Measurements from ENCODE around the gene CRCP. TPM values are rescaled to one million over a fixed set of nuclear protein-coding genes. Genes with fewer than 3 reads are reported as not detected.
A peak's percentile ranks its signal among the peaks of the same experiment; 100 is the strongest.

The CRCP gene
- 27.7 and 30.8 TPM in 2 replicates for total RNA-seq (2013; cell fraction: nucleolus; rRNA removed)
- total RNA-seq (2014; rRNA removed) (25.6 and 26.4 TPM in 2 replicates), total RNA-seq (2014; rRNA removed; fragmentation: Illumina TruSeq; extraction: Trizol) (31.6 and 33.8 TPM in 2 replicates), total RNA-seq (2021) (23.6 and 25.0 TPM in 2 replicates), polyA plus RNA-seq (2011; rRNA removed) (30.2 and 31.2 TPM in 2 replicates), polyA plus RNA-seq (2014; fragmentation: Illumina TruSeq; extraction: Trizol) (27.4 and 29.2 TPM in 2 replicates), polyA plus RNA-seq (2014; fragmentation: Nextera tagmentation; extraction: Ambion mirVana) (10 to 100 TPM; 12.4 to 20.1 TPM), polyA plus RNA-seq (2014; rRNA removed) (29.2 and 29.8 TPM in 2 replicates), polyA plus RNA-seq (2016; fragmentation: Nextera tagmentation; extraction: Ambion mirVana) (10 to 100 TPM; 29.0 to 29.6 TPM), polyA minus RNA-seq (2011; rRNA and poly(A)+ RNA removed) (30.9 and 32.2 TPM in 2 replicates), Bru-seq, nascent RNA (percentile 86 among the genes with signal in this experiment), BruChase-seq, experiment 1, labeled RNA remaining after a 6-hour chase (percentile 98 among the genes with signal in this experiment), BruChase-seq, experiment 2, labeled RNA remaining after a 2-hour chase (percentile 98 among the genes with signal in this experiment)
- 13.4 TPM for polyA plus RNA-seq (2011; ENCODE audit: low read depth)
- polyA plus RNA-seq (2011; cell fraction: cytosol; rRNA removed) = 29.3 and 30.5 TPM in 2 replicates
- polyA plus RNA-seq (2011; cell fraction: nucleus; rRNA removed) = 13.6 and 16.4 TPM in 2 replicates
- polyA plus RNA-seq (2012) = 15.9 and 33.1 TPM in 2 replicates
- 9.2 and 13.9 TPM in 2 replicates for polyA minus RNA-seq (2011; cell fraction: cytosol; rRNA and poly(A)+ RNA removed)
- polyA minus RNA-seq (2011; cell fraction: nucleus; rRNA and poly(A)+ RNA removed) = 10.2 and 14.0 TPM in 2 replicates
- long read RNA-seq, experiment 1, transcript CRCP-203 (6 exons, 3,009 nt) = major isoform, 5 of 6 reads
- long read RNA-seq, experiment 1, partial matches to known transcripts = 0 of 6 reads
- long read RNA-seq, experiment 1, other reads (novel, unspliced or antisense) = 1 of 6 reads
- long read RNA-seq, experiment 2, transcript CRCP-203 (6 exons, 3,009 nt) = major isoform, 46 of 60 reads
- long read RNA-seq, experiment 2, partial matches to known transcripts = 1 of 60 reads
- long read RNA-seq, experiment 2, other reads (novel, unspliced or antisense) = 9 of 60 reads

- FAIRE-seq (peak; percentile 85), DNase-seq (ENCODE audit: low read depth, low spot score) (peak; percentile 42), ATAC-seq (peak; percentile 91)
- Histone ChIP-seq H3K79me2 (ENCODE audit: control insufficient read depth, insufficient read depth, low read length) (peaks cover 51% of the 10 kb centered on the region), H3K4me2 (ENCODE audit: control insufficient read depth, insufficient read depth) (peak within 1 kb of the TSS; percentile 56), H3K9me3 (replicated peaks; ENCODE audit: control insufficient read depth, insufficient read depth, low read length) (no peaks in the 10 kb centered on the region), H2AFZ (ENCODE audit: control insufficient read depth, low read depth, low read length) (peak within 1 kb of the TSS; percentile 91), H3K4me1 (ENCODE audit: control insufficient read depth, insufficient read depth, low read length) (peaks cover 13% of the 10 kb centered on the region), H3K9ac (ENCODE audit: control insufficient read depth, insufficient read depth, low read length) (peak within 1 kb of the TSS; percentile 95), H3K4me3 (peak within 1 kb of the TSS; percentile 100), H3K27me3 (replicated peaks in 1 of 2; ENCODE audit: control insufficient read depth in 2 of 2, insufficient read depth in 2 of 2, low read length in 1 of 2) (no peaks in the 10 kb centered on the region), H3K27ac (ENCODE audit: control insufficient read depth, insufficient read depth) (peak within 1 kb of the TSS; percentile 97), H4K20me1 (ENCODE audit: control insufficient read depth, insufficient read depth) (0 out of 2 replicates have a peak, but pooled peaks cover 6% of the 10 kb centered on the region), H3K36me3 (ENCODE audit: control insufficient read depth in 2 of 2, insufficient read depth in 2 of 2, low read length in 1 of 2) (no peaks in the 10 kb centered on the region; a peak in 1 of 4 replicates)
- ChIA-PET SMC1A (ENCODE audit: uncharacterized antibody, unreplicated experiment) (interaction anchor here (0.8 to 1.8 kb wide), 4 partner anchors 10 to 97 kb away, joined by 3 to 5 read pairs (median 4); no protein-coding TSS in a partner anchor), POLR2A (interaction anchor here (0.5 to 1.4 kb wide), 6 partner anchors 8 to 134 kb away, joined by 3 to 7 read pairs (median 4); partner anchors contain the start of genes ASL and TPST1), CTCF (interaction anchor here (1.0 kb wide), 2 partner anchors 34 to 84 kb away, joined by 3 read pairs; no protein-coding TSS in a partner anchor), RAD21 (ENCODE audit: unreplicated experiment) (interaction anchor here (1.0 to 1.4 kb wide), 3 partner anchors 40 to 378 kb away, joined by 3 to 5 read pairs (median 3); partner anchors contain the start of genes ASL and GUSB)
- in situ Hi-C loops (cut with MboI) = no loop called here
- intact Hi-C loops (cut with micrococcal nuclease; ENCODE audit: unreplicated experiment) = no loop called here
- TSS peak; percentile 91 for BruUV-seq (replicated peaks)
- under 1% methylated on average over 64 of the region's 67 CpGs for WGBS (ENCODE audit: insufficient coverage, insufficient replicate concordance, low lambda C conversion rate, missing lambda C conversion rate)
- TF ChIP-seq RELA (IDR thresholded peaks at IDR 0.05; ENCODE audit: borderline replicate concordance, partially characterized antibody) (no peak), NFYB (IDR thresholded peaks at IDR 0.05; ENCODE audit: insufficient read depth, low read depth, low read length) (peak; percentile 53; the same call in 1 of the 2 replicates), RUNX3 (IDR thresholded peaks at IDR 0.05; ENCODE audit: low read length) (peak; percentile 31; the same call in 1 of the 2 replicates), FOS (IDR thresholded peaks at IDR 0.05; ENCODE audit: borderline replicate concordance, extremely low read depth, insufficient read length) (no peak), HDAC6 (IDR thresholded peaks at IDR 0.05; ENCODE audit: unreplicated experiment) (no peak), ZNF217 (IDR thresholded peaks at IDR 0.05) (no peak), POLR2AphosphoS2 (IDR thresholded peaks at IDR 0.05; ENCODE audit: low read depth, low read length) (peak; percentile 86), IRF4 (IDR thresholded peaks at IDR 0.05; ENCODE audit: low read depth, low read length) (0 out of 2 replicates have a peak, but pooled peaks have one; percentile 5), LARP7 (IDR thresholded peaks at IDR 0.05) (peak; percentile 88), NR2C1 (IDR thresholded peaks at IDR 0.05) (peak; percentile 53)
- TF ChIP-seq, protein P1, sequence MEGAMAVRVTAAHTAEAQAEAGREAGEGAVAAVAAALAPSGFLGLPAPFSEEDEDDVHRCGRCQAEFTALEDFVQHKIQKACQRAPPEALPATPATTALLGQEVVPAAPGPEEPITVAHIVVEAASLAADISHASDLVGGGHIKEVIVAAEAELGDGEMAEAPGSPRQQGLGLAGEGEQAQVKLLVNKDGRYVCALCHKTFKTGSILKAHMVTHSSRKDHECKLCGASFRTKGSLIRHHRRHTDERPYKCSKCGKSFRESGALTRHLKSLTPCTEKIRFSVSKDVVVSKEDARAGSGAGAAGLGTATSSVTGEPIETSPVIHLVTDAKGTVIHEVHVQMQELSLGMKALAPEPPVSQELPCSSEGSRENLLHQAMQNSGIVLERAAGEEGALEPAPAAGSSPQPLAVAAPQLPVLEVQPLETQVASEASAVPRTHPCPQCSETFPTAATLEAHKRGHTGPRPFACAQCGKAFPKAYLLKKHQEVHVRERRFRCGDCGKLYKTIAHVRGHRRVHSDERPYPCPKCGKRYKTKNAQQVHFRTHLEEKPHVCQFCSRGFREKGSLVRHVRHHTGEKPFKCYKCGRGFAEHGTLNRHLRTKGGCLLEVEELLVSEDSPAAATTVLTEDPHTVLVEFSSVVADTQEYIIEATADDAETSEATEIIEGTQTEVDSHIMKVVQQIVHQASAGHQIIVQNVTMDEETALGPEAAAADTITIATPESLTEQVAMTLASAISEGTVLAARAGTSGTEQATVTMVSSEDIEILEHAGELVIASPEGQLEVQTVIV (IDR thresholded peaks at IDR 0.05; ENCODE audit: borderline replicate concordance, partially characterized antibody) = peak; percentile 23
- TF ChIP-seq, protein P2, sequence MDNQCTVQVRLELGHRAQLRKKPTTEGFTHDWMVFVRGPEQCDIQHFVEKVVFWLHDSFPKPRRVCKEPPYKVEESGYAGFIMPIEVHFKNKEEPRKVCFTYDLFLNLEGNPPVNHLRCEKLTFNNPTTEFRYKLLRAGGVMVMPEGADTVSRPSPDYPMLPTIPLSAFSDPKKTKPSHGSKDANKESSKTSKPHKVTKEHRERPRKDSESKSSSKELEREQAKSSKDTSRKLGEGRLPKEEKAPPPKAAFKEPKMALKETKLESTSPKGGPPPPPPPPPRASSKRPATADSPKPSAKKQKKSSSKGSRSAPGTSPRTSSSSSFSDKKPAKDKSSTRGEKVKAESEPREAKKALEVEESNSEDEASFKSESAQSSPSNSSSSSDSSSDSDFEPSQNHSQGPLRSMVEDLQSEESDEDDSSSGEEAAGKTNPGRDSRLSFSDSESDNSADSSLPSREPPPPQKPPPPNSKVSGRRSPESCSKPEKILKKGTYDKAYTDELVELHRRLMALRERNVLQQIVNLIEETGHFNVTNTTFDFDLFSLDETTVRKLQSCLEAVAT (IDR thresholded peaks at IDR 0.05) = no peak
These were observed at the start of gene CRCP for GRCh38 chr7:66114743-66115649. Gene CRCP, plus strand, starts transcription at chr7:66114847. Its CDS starts 116 bp downstream, at chr7:66114963.
